NOMO-1 (cell line): ENCODE results near the gene GSTM5.
"Not testable (repeated sequence)": the region's sequence is repeated elsewhere in the genome, so short reads cannot be mapped to it uniquely, and the experiment has no call there.

Experiments used
- DNase-seq, 2 experiments: peaks; one replicate each; lab custom pipeline; 2025; ENCODE audit not compliant: unreplicated experiment in 2 of 2; lab: John Stamatoyannopoulos, UW

Gene GSTM5

DNA sequence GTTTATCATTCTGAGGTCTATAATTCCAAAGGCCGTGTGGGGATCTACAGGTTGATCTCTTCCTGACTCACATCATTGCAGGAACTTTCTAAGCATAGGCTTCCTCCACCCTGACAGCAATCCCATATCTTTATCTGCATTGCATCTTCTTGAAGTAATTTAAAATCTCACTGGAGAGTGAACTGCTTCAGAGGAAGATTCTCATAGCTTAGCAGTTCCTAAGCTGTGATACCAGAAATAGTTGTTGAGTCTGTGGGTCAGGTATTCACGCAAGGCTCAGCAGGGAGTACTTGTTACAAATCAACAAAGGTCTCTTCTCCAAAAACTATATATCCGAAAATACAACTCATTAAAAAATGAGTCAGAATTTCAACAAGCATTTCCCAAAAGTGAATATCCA is 16.9 kb upstream of the GSTM5 start:
- DNase-seq = not testable (repeated sequence)

DNA sequence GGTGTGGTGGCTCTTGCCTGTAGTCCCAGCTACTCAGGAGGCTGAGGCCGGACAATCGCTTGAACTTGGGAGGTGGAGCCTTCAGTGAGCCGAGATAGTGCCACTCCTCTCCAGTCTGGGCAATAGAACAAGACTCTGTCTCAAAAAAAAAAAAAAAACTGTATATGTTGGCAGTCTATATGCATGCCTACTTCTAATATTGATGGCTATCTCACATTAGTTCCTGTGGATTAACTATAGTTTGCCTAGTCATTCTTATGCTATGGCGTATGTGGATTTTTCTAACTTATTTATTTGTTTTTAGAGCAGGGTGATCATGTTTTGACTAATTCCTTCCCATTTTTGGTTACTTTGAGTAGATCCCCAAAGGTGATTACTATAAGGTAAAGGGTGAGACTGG is 15.0 kb upstream of the GSTM5 start:
- DNase-seq = no peak

DNA sequence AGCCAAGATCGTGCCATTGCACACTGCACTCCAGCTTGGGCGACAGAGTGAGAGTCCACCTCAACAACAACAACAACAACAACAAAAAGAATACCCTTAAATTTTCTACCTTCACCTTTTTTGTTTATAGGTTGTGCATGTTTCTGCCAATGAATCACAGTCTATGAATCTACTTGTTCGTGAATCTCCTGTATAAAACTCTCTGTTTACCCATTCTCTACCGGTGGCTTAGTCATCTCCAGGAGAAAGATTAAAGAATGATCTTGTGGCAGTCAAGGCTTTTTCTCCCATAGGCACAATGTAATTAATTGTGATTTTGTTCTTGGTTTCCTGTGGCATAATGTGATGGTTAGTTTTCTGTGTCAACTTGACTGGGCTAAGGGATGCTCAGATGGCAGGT is 14.2 kb upstream of the GSTM5 start:
- not testable (repeated sequence) for DNase-seq

DNA sequence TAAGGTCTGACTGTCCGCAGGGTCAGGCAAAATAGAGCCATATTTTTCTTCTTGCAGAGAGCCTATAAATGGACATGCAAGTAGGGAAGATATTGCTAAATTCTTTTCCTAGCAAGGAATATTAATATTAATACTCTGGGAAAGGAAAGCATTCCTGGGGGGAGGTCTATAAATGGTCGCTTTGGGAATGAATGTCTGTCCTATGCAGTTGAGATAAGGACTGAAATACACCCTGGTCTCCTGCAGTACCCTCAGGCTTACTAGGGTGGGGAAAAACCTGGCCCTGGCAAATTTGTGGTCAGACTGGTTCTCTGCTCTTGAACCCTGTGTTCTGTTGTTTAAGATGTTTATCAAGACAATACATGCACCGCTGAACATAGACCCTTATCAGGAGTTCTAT is 9.1 kb upstream of the GSTM5 start:
- not testable (repeated sequence) for DNase-seq

DNA sequence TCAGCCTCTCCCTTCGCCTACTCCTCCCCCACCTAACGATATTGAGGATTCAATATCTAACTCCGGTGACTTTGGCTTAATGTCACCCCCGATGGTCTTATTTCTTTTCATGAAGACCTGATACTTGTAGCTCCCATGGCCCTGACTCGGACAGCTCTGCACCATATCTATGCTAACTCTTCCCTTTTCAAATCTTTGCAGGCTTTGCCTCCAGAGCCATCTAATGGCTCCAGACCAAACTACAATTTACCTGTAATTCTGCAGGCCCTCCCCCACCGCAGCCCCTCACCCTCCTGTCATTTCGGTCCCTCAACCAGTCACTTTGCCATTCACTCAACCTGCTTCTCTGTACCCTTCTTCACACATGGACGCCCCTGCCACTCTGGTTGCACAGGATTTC is 7.9 kb upstream of the GSTM5 start:
- DNase-seq = no peak

DNA sequence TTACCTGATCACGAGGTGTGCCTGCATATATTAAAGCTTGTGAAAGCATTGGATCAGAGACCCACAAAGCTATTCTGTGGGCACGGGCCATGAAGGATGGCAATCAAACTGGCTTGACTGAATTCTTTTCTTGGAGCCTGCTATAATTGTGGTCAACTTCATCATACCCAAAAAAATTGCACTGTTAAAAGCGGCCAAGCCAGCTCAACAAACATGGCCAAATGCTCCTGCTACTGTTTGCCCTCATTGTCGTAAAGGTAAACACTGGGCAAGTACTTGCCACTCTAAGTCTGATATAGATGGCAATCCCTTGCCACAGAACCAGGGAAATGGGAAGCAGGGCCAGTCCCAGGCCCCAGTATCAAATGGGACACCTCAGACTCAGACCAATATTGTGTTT is 6.6 kb upstream of the GSTM5 start:
- no peak for DNase-seq

DNA sequence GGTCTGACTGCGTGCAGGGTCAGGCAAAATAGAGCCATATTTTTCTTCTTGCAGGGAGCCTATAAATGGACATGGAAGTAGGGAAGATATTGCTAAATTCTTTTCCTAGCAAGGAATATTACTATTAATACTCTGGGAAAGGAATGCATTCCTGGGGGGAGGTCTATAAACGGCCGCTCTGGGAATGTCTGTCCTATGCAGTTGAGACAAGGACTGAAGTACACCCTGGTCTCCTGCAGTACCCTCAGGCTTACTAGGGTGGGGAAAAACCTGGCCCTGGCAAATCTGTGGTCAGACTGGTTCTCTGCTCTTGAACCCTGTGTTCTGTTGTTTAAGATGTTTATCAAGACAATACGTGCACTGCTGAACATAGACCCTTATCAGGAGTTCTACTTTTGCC is 3.1 kb upstream of the GSTM5 start:
- DNase-seq = not testable (repeated sequence)

GRCh38 chr1:109709822-109710221 is 2.2 kb upstream of the GSTM5 start:
- not testable (repeated sequence) for DNase-seq

DNA sequence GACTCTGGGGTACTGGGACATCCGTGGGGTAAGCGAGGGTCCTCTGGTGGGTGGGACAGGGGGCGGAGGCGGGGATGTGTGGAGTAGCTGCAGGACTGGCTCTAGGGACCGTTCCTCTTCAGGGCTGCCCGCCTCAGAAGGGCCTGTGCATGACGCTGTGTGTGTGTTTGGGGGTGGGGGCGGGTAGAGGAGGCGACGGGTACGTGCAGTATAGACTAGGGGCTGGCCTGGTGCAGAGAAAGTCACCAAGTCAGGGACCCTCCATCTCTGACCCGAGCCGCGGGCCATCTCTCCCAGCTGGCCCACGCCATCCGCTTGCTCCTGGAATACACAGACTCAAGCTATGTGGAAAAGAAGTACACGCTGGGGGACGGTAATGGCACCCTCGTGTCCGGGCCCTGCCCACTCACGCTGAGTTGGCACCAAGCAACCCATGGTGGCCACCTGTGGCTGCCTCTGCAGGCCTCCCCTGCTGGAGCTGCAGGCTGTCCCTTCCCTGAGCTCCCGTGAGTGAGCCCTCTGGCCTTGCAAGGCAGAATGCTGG is 342 bp downstream of the GSTM5 start:
- DNase-seq = no peak

DNA sequence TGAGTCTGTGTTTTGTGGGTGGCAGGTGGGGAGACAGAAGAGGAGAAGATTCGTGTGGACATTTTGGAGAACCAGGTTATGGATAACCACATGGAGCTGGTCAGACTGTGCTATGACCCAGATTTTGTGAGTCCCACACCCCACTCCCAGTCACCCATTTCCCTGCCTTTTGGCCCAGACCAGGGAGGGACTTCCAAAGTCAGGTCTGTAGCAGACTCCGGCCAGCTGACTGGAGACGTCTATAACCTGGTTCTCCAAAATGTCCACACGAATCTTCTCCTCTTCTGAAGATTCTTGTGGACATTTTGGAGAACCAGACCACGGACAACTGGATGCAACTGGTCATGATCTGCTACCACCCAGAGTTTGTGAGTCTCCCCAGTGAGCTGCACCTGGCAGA is 1.6 kb downstream of the GSTM5 start:
- DNase-seq = no peak

DNA sequence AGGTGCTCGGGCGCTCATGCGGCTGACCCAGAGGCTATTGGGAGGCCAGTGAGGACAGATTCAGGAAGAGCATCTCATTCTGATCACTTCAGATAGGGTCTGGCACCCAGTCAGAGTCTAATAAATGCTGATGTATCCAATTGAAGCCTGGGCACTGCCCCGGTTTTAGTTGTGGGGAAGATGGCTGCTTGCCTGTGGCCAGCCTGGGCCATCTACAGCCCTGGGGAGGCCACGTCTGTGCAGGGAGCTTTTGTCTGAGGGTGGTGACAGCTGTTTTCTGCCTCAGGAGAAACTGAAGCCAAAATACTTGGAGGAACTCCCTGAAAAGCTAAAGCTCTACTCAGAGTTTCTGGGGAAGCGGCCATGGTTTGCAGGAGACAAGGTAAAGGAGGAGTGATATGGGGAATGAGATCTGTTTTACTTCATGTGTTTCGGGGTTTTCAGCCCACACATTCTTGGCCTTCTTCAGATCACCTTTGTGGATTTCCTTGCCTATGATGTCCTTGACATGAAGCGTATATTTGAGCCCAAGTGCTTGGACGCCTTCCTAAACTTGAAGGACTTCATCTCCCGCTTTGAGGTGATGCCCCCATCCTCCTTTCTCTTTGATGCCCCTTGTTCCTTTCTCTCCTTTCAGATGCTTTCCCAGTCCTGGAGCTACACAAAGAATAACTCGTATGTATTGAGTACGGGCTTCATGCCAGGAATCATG is 2.8 kb downstream of the GSTM5 start:
- no peak for DNase-seq

DNA sequence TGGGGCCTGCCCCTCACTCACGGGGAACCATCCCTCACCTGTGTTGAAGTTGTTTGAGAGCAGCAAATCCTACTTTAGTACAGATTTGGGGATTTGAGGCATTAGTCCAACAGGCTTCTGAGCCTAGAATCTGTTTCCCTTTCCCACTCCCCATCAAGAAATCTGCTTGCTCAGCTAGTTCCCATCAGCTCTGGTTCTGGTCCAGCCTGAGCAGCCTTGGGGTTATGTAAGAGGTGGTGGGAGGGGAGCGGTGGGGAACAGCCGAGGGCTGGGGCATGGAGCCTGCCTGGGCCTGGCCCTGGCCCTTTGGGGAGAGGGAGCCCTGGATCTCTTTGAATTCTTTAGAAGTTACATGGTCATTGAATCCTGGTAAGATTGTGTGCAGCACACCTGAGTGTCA is 4.1 kb downstream of the GSTM5 start:
- DNase-seq = no peak

- DNase-seq = no peak
Observed at GRCh38 chr1:109716570-109717090, 4.6 kb downstream of the GSTM5 start.

GRCh38 chr1:109717729-109718128 is 5.7 kb downstream of the GSTM5 start:
- DNase-seq = no peak

DNA sequence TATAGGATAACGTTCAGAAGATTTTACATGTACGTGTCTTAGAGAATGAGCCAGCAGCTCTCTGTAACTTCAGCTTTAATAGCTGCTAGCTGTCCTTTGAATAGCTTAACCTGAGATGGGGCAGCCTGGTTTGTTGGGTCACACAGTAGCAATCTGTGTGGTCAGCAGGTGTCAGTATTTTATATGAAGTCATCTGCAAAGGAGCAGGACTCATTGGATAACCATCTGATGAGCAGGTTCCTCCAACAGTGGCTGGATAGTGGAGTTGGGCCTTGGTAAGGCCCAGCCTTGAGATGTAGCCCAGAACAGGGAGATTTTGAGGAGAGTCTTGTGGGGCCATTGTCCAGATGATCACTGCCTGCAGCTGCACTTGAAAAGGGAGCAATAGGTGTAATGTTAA is 6.4 kb downstream of the GSTM5 start:
- no peak for DNase-seq

GRCh38 chr1:109719337-109719837 is 7.3 kb downstream of the GSTM5 start:
- DNase-seq = no peak

DNA sequence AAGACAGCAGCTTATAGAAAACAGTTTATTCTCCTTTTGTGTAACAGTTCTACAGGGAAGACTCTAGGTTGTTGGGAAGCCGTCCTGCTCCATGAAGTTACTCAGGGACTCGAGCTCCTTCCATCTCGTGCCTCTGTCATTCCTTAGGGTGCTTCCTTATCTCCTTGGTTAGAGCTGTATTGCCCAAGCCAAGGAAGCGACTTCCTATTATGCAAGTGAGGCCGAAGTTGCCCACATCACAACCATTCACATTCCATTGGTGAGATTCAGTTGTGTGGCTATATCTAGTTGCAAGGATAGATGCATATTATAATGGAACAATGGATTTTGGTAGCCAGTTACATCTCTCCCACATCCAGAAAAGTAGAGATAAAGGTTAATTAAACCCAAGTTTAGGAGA is 9.0 kb downstream of the GSTM5 start:
- no peak for DNase-seq

- no peak for DNase-seq
Observed at GRCh38 chr1:109721971-109722370, 9.9 kb downstream of the GSTM5 start.

GRCh38 chr1:109722908-109723691 is 11.0 kb downstream of the GSTM5 start:
- no peak for DNase-seq

GRCh38 chr1:109724933-109725332 is 12.9 kb downstream of the GSTM5 start:
- no peak for DNase-seq

GRCh38 chr1:109725510-109725909 is 13.5 kb downstream of the GSTM5 start:
- DNase-seq = no peak

- no peak for DNase-seq
Observed at GRCh38 chr1:109726007-109726406, 14.0 kb downstream of the GSTM5 start.
